Subcutaneous adipose tissue (tissue), 4 donors: Measurements from ENCODE around the gene ACOT11. TPM values are rescaled to one million over a fixed set of nuclear protein-coding genes. Genes with fewer than 3 reads are reported as not detected.

Source experiments
- total RNA-seq, 4 donors: library from RNA; depleted of rRNA; stranded (reverse); fragments of >200 nt; gene quantifications; one replicate each; pipeline ENCODE4 v1.1.0, GENCODE V29; 2016
- TF ChIP-seq, protein P1 (sequence below): fragments of 450-650 bp; IDR thresholded peaks from one replicate; pipeline ENCODE4 v1.5.1; 2016; ENCODE audit warnings: low read depth, mild to moderate bottlenecking, control low read depth, antibody characterized with exemption, moderate library complexity

The ACOT11 gene
- total RNA-seq, 4 donors from 2014 or later, result 1.3 to 6.6 (median 2.5) TPM

GRCh38 chr1:54645806-54646676 lies 98.0 kb downstream of the ACOT11 start:
- TF ChIP-seq, protein P1, sequence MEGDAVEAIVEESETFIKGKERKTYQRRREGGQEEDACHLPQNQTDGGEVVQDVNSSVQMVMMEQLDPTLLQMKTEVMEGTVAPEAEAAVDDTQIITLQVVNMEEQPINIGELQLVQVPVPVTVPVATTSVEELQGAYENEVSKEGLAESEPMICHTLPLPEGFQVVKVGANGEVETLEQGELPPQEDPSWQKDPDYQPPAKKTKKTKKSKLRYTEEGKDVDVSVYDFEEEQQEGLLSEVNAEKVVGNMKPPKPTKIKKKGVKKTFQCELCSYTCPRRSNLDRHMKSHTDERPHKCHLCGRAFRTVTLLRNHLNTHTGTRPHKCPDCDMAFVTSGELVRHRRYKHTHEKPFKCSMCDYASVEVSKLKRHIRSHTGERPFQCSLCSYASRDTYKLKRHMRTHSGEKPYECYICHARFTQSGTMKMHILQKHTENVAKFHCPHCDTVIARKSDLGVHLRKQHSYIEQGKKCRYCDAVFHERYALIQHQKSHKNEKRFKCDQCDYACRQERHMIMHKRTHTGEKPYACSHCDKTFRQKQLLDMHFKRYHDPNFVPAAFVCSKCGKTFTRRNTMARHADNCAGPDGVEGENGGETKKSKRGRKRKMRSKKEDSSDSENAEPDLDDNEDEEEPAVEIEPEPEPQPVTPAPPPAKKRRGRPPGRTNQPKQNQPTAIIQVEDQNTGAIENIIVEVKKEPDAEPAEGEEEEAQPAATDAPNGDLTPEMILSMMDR, result no peak

- TF ChIP-seq, protein P1, result no peak
These were observed 101.3 kb downstream of the ACOT11 start for GRCh38 chr1:54649130-54649898.

GRCh38 chr1:54649921-54650320 lies 101.9 kb downstream of the ACOT11 start:
- TF ChIP-seq, protein P1, result no peak

DNA sequence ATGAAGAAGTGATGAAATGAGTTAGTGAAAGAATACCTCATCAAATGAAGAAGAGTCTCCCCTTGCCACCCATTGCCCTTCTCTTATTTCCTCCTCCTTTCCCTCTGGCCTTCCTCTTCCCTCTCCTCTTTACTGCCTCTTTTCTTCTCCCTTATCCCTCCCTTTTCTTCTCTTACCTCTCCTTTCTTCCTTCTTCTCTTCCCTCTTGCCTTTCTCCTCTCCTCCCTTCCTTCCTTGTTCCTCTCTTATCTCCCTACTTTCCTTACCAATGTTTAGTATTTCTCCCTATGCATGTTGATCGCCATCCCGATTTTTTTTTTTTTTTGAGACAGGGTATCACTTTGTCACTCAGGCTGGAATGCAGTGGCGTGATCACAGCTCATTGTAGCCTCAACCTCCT lies 102.4 kb downstream of the ACOT11 start:
- TF ChIP-seq, protein P1, result no peak

DNA sequence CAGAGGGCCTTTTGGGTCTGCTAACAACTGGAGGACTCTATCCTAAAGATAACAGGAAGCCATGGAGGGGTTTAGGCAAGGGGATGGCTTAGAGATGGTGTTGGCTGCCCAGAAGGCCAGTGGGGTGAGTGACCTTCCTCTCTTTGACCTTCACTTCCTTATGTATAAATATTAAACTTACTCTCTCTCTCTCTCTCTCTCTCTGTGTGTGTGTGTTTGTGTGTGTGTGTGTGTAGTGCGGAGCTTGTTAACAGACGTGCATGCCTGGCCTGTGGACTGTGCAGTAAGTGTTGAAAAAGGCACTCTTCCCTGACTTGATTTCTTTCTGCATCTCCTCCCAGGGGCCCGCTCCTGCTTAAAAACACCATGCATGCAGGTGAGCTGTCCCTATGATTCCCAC lies 103.6 kb downstream of the ACOT11 start:
- TF ChIP-seq, protein P1, result no peak

DNA sequence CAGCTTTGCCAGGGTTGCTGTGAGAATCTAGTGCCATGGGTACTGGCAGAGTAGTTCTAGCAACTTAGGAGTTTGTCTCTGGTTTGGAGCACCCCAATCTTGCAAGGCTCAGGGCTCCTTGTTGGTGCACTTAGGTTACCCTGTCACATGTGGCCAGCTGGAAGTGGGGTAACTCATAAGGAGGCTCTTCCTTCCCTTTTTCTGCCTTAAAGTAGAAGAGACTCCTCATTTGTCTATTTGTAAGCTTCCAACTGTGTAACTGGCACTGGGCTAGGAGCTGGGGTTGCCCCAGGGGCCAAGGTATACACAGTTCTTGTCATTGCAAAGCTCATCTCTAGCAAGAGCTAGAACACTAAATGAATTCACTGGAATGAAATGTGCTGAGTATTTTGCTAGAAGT lies 104.1 kb downstream of the ACOT11 start:
- TF ChIP-seq, protein P1, result no peak

GRCh38 chr1:54653036-54653435 lies 105.0 kb downstream of the ACOT11 start:
- TF ChIP-seq, protein P1, result no peak
